Measurements from ENCODE around the gene ARHGAP20. TPM values are rescaled to one million over a fixed set of nuclear protein-coding genes. Genes with fewer than 3 reads are reported as not detected.

The ARHGAP20 gene
- total RNA-seq, 1 donor from 2014 or later = 0.62 TPM

- DNase-seq (ENCODE audit: low spot score) = no peak
- peaks cover 7% of the 10 kb centered on the region for H3K36me3 Mint-ChIP-seq (ENCODE audit: low read depth)
- TF ChIP-seq CTCF (IDR thresholded peaks at IDR 0.05) = no peak
- H3K27me3 Mint-ChIP-seq (ENCODE audit: low read depth) = no peaks in the 10 kb centered on the region
- H3K4me1 Mint-ChIP-seq (ENCODE audit: low read depth) = peaks cover 15% of the 10 kb centered on the region
- H3K9me3 Mint-ChIP-seq (ENCODE audit: low read depth) = peaks cover 32% of the 10 kb centered on the region
- H3K4me3 Mint-ChIP-seq (ENCODE audit: unreplicated experiment) = no peak overlapping the region
- no peak overlapping the region for H3K27ac Mint-ChIP-seq (ENCODE audit: unreplicated experiment)
These were observed 35.3 kb upstream of the ARHGAP20 start for GRCh38 chr11:110747531-110747930.

- Mint-ChIP-seq H3K27me3 (ENCODE audit: low read depth) (peaks cover 5% of the 10 kb centered on the region), H3K36me3 (ENCODE audit: low read depth) (no peaks in the 10 kb centered on the region), H3K9me3 (ENCODE audit: low read depth) (peaks cover 3% of the 10 kb centered on the region), H3K4me3 (ENCODE audit: unreplicated experiment) (no peak overlapping the region), H3K4me1 (ENCODE audit: low read depth) (peaks cover 11% of the 10 kb centered on the region), H3K27ac (ENCODE audit: unreplicated experiment) (no peak overlapping the region)
- DNase-seq (ENCODE audit: low spot score) = no peak
- no peak for TF ChIP-seq CTCF (IDR thresholded peaks at IDR 0.05)
These were observed 26.4 kb upstream of the ARHGAP20 start for GRCh38 chr11:110738641-110739040.

- peaks cover 6% of the 10 kb centered on the region for H3K27me3 Mint-ChIP-seq (ENCODE audit: low read depth)
- TF ChIP-seq CTCF (IDR thresholded peaks at IDR 0.05) = no peak
- peaks cover 3% of the 10 kb centered on the region for H3K4me1 Mint-ChIP-seq (ENCODE audit: low read depth)
- no peak overlapping the region for H3K27ac Mint-ChIP-seq (ENCODE audit: unreplicated experiment)
- H3K36me3 Mint-ChIP-seq (ENCODE audit: low read depth) = no peaks in the 10 kb centered on the region
- no peak overlapping the region for H3K4me3 Mint-ChIP-seq (ENCODE audit: unreplicated experiment)
- no peak for DNase-seq (ENCODE audit: low spot score)
- H3K9me3 Mint-ChIP-seq (ENCODE audit: low read depth) = no peaks in the 10 kb centered on the region
These were observed 25.4 kb upstream of the ARHGAP20 start for GRCh38 chr11:110737593-110737992.

- Mint-ChIP-seq H3K36me3 (ENCODE audit: low read depth) (no peaks in the 10 kb centered on the region), H3K9me3 (ENCODE audit: low read depth) (no peaks in the 10 kb centered on the region), H3K27ac (ENCODE audit: unreplicated experiment) (no peak overlapping the region), H3K27me3 (ENCODE audit: low read depth) (peaks cover 9% of the 10 kb centered on the region), H3K4me3 (ENCODE audit: unreplicated experiment) (no peak overlapping the region), H3K4me1 (ENCODE audit: low read depth) (peaks cover 3% of the 10 kb centered on the region)
- no peak for DNase-seq (ENCODE audit: low spot score)
- no peak for TF ChIP-seq CTCF (IDR thresholded peaks at IDR 0.05)
These were observed 23.9 kb upstream of the ARHGAP20 start for GRCh38 chr11:110736171-110736553.

- Mint-ChIP-seq H3K27ac (ENCODE audit: unreplicated experiment) (no peak overlapping the region), H3K27me3 (ENCODE audit: low read depth) (peaks cover 9% of the 10 kb centered on the region), H3K9me3 (ENCODE audit: low read depth) (no peaks in the 10 kb centered on the region), H3K4me1 (ENCODE audit: low read depth) (peaks cover 3% of the 10 kb centered on the region), H3K36me3 (ENCODE audit: low read depth) (no peaks in the 10 kb centered on the region), H3K4me3 (ENCODE audit: unreplicated experiment) (no peak overlapping the region)
- no peak for DNase-seq (ENCODE audit: low spot score)
- no peak for TF ChIP-seq CTCF (IDR thresholded peaks at IDR 0.05)
These were observed 23.4 kb upstream of the ARHGAP20 start for GRCh38 chr11:110735455-110736170.

Measured in chondrocyte (in vitro differentiated cells).